NCI-H526 (cell line): ENCODE measurements around the gene TOMM34.

Experiments used
- DNase-seq, 2 experiments: peaks; one replicate each; lab custom pipeline; 2025; lab: John Stamatoyannopoulos, UW

TOMM34 gene, protein sequence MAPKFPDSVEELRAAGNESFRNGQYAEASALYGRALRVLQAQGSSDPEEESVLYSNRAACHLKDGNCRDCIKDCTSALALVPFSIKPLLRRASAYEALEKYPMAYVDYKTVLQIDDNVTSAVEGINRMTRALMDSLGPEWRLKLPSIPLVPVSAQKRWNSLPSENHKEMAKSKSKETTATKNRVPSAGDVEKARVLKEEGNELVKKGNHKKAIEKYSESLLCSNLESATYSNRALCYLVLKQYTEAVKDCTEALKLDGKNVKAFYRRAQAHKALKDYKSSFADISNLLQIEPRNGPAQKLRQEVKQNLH

GRCh38 chr20:44960103-44960852 lies at the start of gene TOMM34:
TSS of gene TOMM34 (minus strand) at chr20:44960397. CDS start at chr20:44960333, 64 bp downstream.
- peak; percentile 90 to 99 for DNase-seq

GRCh38 chr20:45008521-45009049 lies 48.4 kb upstream of the TOMM34 start:
- no peak for DNase-seq

GRCh38 chr20:44997668-44998067 lies 37.5 kb upstream of the TOMM34 start:
- DNase-seq: no peak

DNA sequence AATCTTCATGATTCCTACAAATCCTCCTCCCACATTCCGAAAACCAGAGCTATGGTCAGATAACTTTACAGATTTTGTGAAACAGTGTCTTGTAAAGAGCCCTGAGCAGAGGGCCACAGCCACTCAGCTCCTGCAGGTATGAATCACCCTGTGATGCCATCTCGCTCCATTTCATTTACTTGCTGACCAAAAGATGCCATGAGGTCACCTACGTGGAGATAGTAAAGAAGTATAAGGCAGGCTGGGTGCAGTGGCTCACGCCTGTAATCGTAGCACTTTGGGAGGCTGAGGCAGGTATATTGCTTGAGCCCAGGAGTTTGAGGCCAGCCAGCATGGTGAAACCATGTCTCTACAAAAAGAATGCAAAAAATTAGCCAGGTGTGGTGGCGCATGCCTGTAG lies 37.0 kb upstream of the TOMM34 start:
- DNase-seq: no peak

DNA sequence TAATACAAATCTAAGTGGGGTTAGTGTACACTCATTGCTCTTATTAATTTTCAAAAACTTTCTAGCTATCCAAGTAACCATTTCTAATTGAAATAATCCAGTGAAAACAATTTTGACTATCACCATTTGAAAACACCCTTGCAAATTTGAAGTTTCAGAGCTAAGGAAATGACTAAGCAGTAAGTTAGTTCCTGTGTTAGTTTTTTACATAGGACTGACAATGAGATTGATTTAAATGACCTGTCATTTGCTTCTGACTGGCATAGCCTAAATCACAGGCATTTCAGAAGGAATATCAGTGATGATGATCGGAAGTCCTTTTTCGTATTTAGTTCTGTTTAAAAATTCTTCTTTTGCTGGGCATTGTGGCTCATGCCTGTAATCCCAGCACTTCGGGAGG lies 33.1 kb upstream of the TOMM34 start:
- no peak for DNase-seq

DNA sequence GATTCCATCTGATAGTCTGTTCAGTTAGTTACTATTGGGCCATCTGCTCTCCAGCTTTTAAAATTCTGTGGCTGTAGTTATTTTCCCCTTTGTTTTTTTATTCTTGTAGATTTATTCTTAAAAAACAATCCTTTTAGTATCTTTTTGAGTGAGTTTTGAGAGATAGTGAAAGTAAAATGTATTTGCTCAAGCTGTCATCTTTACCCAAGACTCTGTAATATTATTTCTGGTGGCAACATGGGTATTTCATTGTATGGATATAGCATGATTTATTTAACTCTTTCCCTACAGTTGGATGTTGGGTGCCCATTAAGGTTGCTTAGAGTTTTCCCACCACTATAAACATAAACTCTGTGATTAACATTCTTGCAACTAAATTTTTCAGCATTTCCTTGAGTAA lies 30.8 kb upstream of the TOMM34 start:
- no peak for DNase-seq

GRCh38 chr20:44990425-44990824 lies 30.2 kb upstream of the TOMM34 start:
- DNase-seq: no peak

- no peak for DNase-seq
Observed at GRCh38 chr20:44988631-44989171, 28.5 kb upstream of the TOMM34 start.

DNA sequence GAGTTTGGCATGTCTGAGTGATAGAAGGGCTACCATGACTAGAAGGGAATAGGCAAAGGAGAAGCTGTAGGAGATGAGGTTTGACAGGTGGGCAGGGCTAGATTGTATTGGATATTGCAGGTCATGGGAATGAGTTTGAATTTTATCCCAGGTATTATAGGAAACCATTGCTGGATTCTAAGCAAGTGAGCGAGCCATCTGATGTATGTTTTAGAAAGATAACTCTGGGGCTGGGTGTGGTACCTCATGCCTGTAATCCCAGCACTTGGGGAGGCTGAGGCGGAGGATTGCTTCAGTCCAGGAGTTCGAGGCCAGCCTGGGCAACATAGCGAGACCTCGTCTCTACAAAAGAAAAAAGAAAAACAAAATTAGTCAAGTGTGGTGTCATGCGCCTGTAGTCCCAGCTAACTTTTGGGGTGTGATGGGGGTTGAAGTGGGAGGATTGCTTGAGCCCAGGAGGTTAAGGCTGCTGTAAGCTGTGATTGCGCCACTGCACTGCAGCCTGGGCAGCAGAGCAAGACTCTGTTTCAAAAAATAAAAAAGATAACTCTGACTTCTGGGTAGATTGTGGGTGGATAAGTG lies 23.0 kb upstream of the TOMM34 start:
- no peak for DNase-seq

GRCh38 chr20:44981736-44982406 lies 21.7 kb upstream of the TOMM34 start:
- no peak for DNase-seq

GRCh38 chr20:44979090-44979621 lies 19.0 kb upstream of the TOMM34 start:
- DNase-seq: no peak

DNA sequence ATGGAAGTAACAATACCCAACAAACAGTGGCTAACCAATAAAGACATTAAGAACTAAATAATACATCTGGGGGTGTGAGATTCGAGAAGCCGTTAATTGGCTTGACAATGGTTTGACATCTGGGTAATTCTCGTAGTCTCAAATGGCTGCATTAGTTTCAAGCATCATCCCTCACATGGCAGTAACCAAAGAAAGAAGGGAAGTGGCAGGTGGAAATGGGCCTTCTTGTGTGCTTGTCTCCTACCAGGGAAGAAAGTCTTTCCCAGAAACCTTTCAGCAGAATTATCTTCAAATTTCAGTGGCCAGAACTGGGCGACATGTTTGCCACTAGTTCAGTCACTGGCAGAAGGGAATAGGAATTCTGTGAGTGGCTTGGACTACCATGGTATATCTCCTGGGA lies 16.5 kb upstream of the TOMM34 start:
- DNase-seq: no peak

GRCh38 chr20:44973053-44973452 lies 12.9 kb upstream of the TOMM34 start:
- no peak for DNase-seq

DNA sequence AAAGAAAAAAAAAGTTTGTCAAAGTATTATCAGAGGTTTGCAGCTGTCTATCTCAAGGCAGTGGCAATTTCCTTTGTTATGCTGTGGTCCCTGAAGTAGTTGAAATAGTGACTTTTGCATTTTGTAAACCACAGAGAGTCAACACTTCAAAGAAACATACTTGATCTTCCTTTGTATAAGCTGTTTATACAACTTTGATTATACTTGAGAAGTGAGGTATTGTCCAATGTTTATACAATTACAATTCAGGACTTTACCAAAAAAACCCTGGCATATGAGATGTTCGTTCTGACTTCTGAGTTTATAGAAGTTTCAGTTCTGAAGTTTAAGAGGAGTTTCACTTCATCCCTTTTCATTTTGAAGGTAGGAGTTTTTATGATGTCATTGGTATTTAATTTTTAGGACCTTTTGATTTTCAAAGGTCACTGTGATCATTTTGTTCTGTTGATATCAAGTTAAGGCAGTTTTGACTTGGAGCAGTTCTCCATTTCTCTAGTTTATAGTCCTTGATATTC lies 10.1 kb upstream of the TOMM34 start:
- DNase-seq: no peak

DNA sequence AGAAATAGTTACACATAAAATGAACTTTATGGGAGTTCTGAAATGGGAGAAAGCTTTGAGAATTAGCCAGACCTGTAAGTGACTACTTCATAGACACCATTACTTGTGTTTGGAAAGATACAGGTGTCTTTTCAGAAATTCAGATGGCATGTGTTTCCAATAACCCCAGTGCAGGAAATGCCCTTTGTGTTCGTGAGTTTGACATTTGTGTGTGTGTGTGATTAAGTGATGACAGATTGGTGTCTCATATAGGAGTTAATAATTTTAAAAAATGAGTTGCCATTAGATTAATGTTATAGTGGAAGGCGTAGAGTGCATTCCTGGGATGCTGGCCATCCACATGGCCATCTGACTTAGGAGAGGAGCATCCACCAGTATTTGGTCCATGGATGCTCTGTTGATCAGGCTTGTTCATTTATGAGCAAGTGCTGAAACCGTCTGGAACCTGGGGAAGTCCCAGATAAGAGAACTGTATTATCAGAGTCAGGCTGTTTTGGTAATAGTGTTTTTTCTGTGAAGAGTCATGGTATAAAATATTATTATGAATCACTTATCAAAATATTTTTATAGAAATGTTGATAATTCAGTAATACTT lies 9.2 kb upstream of the TOMM34 start:
- DNase-seq: no peak

DNA sequence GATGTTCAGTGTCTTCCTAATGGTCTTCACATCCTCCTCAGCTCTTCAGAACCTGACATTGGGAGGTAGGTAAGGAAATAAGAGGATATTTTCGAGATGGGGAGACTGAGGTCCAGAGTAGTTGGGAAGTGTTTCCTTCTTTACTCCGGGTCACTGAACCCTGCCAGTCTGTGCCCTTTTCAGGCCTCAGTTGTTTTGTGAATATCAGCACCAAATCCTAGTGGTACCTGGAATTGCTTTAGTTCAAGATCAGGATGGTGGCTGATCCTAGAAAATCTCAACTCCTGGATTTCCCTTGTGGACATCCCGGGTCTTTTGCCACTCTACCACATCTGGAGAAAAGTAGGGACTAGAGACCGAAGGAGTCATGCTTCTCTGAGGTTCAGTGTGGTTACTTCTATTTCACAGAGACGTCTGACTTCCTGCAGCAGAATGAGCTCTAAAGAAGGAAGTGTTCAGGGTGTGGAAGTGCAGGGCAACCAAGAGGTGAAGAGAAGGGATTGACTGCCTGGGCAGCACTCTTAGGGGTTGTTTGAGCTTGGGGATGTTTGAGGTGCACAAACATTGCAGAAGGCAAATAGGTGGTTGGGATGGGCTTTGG lies 7.1 kb upstream of the TOMM34 start:
- DNase-seq: no peak

DNA sequence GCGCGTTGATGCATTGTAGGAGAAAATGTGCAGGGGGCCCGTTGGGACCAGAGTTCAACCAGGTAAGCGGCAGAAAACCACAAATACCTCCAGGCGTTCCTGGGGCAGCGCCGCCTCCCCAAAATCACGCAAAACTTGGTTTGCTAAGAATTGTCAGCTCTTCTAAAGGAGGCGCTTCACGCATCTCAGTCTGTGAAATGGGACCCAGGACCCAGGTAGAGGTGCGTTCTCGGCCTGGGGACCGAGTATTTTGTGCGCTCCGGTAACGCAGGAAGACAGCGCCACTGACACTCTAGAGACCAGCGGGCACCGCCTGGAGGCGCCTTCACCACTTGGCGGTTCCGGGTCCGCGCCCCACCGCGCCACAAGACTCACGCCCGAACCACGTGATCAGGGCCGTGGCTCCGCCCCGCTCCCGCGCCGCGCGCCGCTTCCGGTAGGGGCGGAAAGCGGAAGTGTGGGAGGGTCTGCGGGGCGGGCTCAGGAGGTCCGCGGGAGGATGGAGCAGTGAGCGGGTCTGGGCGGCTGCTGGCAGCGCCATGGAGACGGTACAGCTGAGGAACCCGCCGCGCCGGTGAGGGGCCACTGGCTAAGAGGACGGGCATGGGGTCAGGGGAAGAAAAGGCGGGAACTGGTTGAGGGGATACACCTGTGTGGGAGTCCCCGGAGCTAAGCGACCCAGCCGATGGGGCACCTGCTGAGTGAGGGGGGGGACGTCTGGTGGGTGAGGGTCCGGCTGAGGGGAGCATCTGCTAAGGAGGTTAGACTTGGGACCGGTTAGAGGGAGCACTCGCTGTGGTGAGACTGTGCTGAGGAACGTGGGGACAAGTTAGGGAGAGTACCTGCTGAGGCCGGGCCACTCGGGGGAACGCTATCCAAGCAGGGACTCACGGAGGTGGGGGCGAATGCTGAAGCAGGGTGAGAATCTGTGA lies 6.1 kb upstream of the TOMM34 start, which contains the start of gene STK4:
Gene STK4, plus strand, starts transcription at position 483 of the 932 bp plus-strand sequence. Its CDS starts 57 bp downstream, at position 540.
- peak; percentile 90 to 98 for DNase-seq

DNA sequence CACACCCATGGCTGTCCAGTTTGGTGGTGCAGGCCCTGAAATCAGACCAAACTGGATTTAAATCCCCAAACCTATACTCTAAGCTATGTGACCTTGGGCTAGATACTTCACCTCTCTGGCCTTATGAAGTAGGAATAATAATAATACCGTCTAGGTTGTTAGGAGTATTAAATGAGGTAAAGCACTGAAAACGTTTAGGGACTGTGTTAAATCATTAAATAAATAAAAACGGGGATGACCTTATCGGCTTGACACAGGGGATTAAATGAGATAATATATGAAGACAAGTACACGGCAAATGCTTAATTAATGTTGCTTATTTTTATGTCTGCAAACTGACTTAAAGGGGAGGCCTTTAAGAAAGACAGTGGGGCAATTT lies 5.4 kb upstream of the TOMM34 start:
- no peak for DNase-seq
